ENCODE data around the gene PITPNM2. TPM values are rescaled to one million over a fixed set of nuclear protein-coding genes. Genes with fewer than 3 reads are reported as not detected.

Gene PITPNM2
- total and polyA plus RNA-seq, 2 donors (not counting 1 experiment from before 2014, with no cell fraction given) = 2.2 to 6.6 TPM

GRCh38 chr12:123149088-123149487 is 1.8 kb downstream of the PITPNM2 start:
- Histone ChIP-seq H3K9me3 (ENCODE audit: control insufficient read depth, insufficient read depth, low read depth, low read length) (no peaks in the 10 kb centered on the region), H2AFZ (ENCODE audit: low read length) (no peak overlapping the region), H3K9ac (ENCODE audit: insufficient read depth, low read length) (no peak overlapping the region), H3K4me3 (replicated peaks in 1 of 4; ENCODE audit: control extremely low read depth in 1 of 4, insufficient read depth in 1 of 4, low read depth in 3 of 4, low read length in 4 of 4) (peak overlapping the region in 1 of 4 experiments; percentile 78), H3K4me2 (ENCODE audit: extremely low read depth, insufficient read depth, low read length) (peak overlapping the region; percentile 87), H3K27me3 (ENCODE audit: control insufficient read depth, insufficient read depth, low read length) (no peaks in the 10 kb centered on the region), H3K36me3 (ENCODE audit: control insufficient read depth, insufficient read depth, low read length) (no peaks in the 10 kb centered on the region), H3K27ac (ENCODE audit: insufficient read depth, low read length) (no peak overlapping the region), H3K79me2 (ENCODE audit: control insufficient read depth, insufficient read depth, low read length) (peaks cover 21% of the 10 kb centered on the region), H4K20me1 (ENCODE audit: control insufficient read depth, extremely low read depth, insufficient read depth, low read length) (no peaks in the 10 kb centered on the region), H3K4me1 (ENCODE audit: control insufficient read depth, extremely low read depth, insufficient read depth, low read length) (peaks cover under 1% of the 10 kb centered on the region)
- DNase-seq (ENCODE audit: low read depth in 2 of 2) = no peak
- TF ChIP-seq EZH2 (IDR thresholded peaks at IDR 0.05; ENCODE audit: low read length, missing control alignments) (no peak), CTCF (conservative IDR thresholded peaks at IDR 0.05 in 1 of 2, IDR thresholded peaks at IDR 0.05 in 1 of 2; ENCODE audit: low read depth in 1 of 2, low read length in 2 of 2) (no peak)

GRCh38 chr12:123148655-123149054 is 2.2 kb downstream of the PITPNM2 start:
- Histone ChIP-seq H3K36me3 (ENCODE audit: control insufficient read depth, insufficient read depth, low read length) (no peaks in the 10 kb centered on the region), H3K9ac (ENCODE audit: insufficient read depth, low read length) (no peak overlapping the region), H3K4me3 (replicated peaks in 1 of 4; ENCODE audit: control extremely low read depth in 1 of 4, insufficient read depth in 1 of 4, low read depth in 3 of 4, low read length in 4 of 4) (no peak overlapping the region), H3K27me3 (ENCODE audit: control insufficient read depth, insufficient read depth, low read length) (no peaks in the 10 kb centered on the region), H3K27ac (ENCODE audit: insufficient read depth, low read length) (no peak overlapping the region), H3K9me3 (ENCODE audit: control insufficient read depth, insufficient read depth, low read depth, low read length) (no peaks in the 10 kb centered on the region), H3K4me1 (ENCODE audit: control insufficient read depth, extremely low read depth, insufficient read depth, low read length) (peaks cover 3% of the 10 kb centered on the region), H2AFZ (ENCODE audit: low read length) (no peak overlapping the region), H3K79me2 (ENCODE audit: control insufficient read depth, insufficient read depth, low read length) (peaks cover 25% of the 10 kb centered on the region), H4K20me1 (ENCODE audit: control insufficient read depth, extremely low read depth, insufficient read depth, low read length) (no peaks in the 10 kb centered on the region), H3K4me2 (ENCODE audit: extremely low read depth, insufficient read depth, low read length) (no peak overlapping the region)
- no peak for DNase-seq (ENCODE audit: low read depth in 2 of 2)
- TF ChIP-seq EZH2 (IDR thresholded peaks at IDR 0.05; ENCODE audit: low read length, missing control alignments) = no peak
- no peak for TF ChIP-seq CTCF (conservative IDR thresholded peaks at IDR 0.05 in 1 of 2, IDR thresholded peaks at IDR 0.05 in 1 of 2; ENCODE audit: low read depth in 1 of 2, low read length in 2 of 2)

DNA sequence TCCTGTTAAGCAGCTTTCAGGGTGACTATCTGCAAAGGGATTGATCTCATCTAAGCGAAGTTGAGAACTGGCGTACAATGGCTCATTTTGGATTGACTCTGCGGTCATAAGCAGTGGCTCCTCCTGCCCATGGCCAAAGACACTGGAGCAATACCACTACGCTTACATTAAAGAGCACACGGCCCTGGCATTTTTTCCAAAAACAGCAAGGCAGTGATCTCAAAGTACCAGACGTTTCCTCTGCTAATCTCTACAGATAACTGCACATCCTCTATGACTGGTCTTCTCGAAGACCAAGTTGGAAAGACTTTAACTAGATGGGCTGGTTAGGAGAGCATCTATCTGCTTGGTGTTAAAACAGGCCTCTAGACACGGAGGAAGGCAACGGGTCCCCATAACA is 2.7 kb downstream of the PITPNM2 start:
- H4K20me1 ChIP-seq (ENCODE audit: control insufficient read depth, extremely low read depth, insufficient read depth, low read length) = no peaks in the 10 kb centered on the region
- peaks cover 5% of the 10 kb centered on the region for H3K4me1 ChIP-seq (ENCODE audit: control insufficient read depth, extremely low read depth, insufficient read depth, low read length)
- H3K9me3 ChIP-seq (ENCODE audit: control insufficient read depth, insufficient read depth, low read depth, low read length) = no peaks in the 10 kb centered on the region
- no peaks in the 10 kb centered on the region for H3K27me3 ChIP-seq (ENCODE audit: control insufficient read depth, insufficient read depth, low read length)
- no peak overlapping the region for H3K9ac ChIP-seq (ENCODE audit: insufficient read depth, low read length)
- H3K4me3 ChIP-seq (replicated peaks in 1 of 4; ENCODE audit: control extremely low read depth in 1 of 4, insufficient read depth in 1 of 4, low read depth in 3 of 4, low read length in 4 of 4) = no peak overlapping the region
- TF ChIP-seq CTCF (conservative IDR thresholded peaks at IDR 0.05 in 1 of 2, IDR thresholded peaks at IDR 0.05 in 1 of 2; ENCODE audit: low read depth in 1 of 2, low read length in 2 of 2) (no peak), EZH2 (IDR thresholded peaks at IDR 0.05; ENCODE audit: low read length, missing control alignments) (no peak)
- DNase-seq (ENCODE audit: low read depth in 2 of 2) = no peak
- no peak overlapping the region for H2AFZ ChIP-seq (ENCODE audit: low read length)
- no peaks in the 10 kb centered on the region for H3K36me3 ChIP-seq (ENCODE audit: control insufficient read depth, insufficient read depth, low read length)
- no peak overlapping the region for H3K27ac ChIP-seq (ENCODE audit: insufficient read depth, low read length)
- H3K4me2 ChIP-seq (ENCODE audit: extremely low read depth, insufficient read depth, low read length) = no peak overlapping the region
- H3K79me2 ChIP-seq (ENCODE audit: control insufficient read depth, insufficient read depth, low read length) = peaks cover 29% of the 10 kb centered on the region

All from fibroblast of lung (primary cell).